SK-N-SH (cell line): ENCODE measurements around the gene RNF149.

ENCODE experiments used
- CTCF ChIP-seq: fragments of 200-600 bp; sonication (generic); IDR thresholded peaks from 2 replicates; pipeline ENCODE4 v1.6.1; 2017; ENCODE audit warnings: antibody characterized with exemption, mild to moderate bottlenecking, moderate library complexity
- GATA2 ChIP-seq: sonication (generic); formaldehyde crosslinking; IDR thresholded peaks from 2 replicates; pipeline ENCODE4 v1.5.0; 2020; ENCODE audit warnings: mild to moderate bottlenecking, missing genetic modification reagents
- PBX3 ChIP-seq: IDR thresholded peaks from 2 replicates; pipeline ENCODE4; 2012
- POLR2AphosphoS5 ChIP-seq: IDR thresholded peaks from 2 replicates; pipeline ENCODE4 v1.6.1; 2012; ENCODE audit warnings: low read depth, low read length
- REST ChIP-seq: IDR thresholded peaks from 2 replicates; pipeline ENCODE4 v1.6.1; 2012; ENCODE audit warnings: mild to moderate bottlenecking, low read depth, low read length, moderate library complexity
- SMC3 ChIP-seq: IDR thresholded peaks from 2 replicates; pipeline ENCODE4 v1.6.1; 2012; ENCODE audit warnings: low read depth, low read length, improper control_type of control experiment
- YY1 ChIP-seq: IDR thresholded peaks from 2 replicates; pipeline ENCODE4 v1.4.0; 2012; ENCODE audit warnings: low read depth, mild to moderate bottlenecking
- ZBTB33 ChIP-seq: IDR thresholded peaks from 2 replicates; pipeline ENCODE4 v1.4.0; 2012; ENCODE audit warnings: low read depth, borderline replicate concordance

- TF ChIP-seq CTCF (no peak), REST (no peak), YY1 (no peak), SMC3 (no peak), ZBTB33 (no peak), POLR2AphosphoS5 (no peak), GATA2 (CRISPR knock-in tag) (no peak), PBX3 (no peak)
Measured at GRCh38 chr2:101356521-101356920, 48.0 kb upstream of the RNF149 start.
